ENCODE measurements around the gene DEFB132.
A peak's percentile ranks its signal among the peaks of the same experiment; 100 is the strongest.
"Not testable (repeated sequence)": the region's sequence is repeated elsewhere in the genome, so short reads cannot be mapped to it uniquely, and the experiment has no call there.

Gene DEFB132, protein sequence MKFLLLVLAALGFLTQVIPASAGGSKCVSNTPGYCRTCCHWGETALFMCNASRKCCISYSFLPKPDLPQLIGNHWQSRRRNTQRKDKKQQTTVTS

DNA sequence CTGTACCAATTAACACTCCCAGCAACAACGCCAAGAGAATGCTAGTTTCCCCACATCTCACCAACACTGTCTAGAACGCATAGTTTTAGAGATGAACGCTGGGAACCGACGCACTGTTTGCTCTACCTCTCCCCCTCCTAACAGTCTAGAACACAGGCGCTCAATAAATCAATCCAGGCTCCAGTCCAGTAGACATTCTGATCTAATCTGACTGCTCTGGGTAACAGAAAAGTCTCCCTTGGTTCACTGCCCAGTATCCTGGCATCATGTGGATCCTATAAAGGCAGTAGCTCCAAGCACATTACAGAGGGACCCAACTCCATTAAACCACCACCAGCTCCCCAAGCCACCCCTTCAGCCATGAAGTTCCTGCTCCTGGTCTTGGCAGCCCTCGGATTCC lies at the start of gene DEFB132:
Gene DEFB132, plus strand, starts transcription at position 306 of the 400 bp plus-strand sequence. Its CDS starts 55 bp downstream, at position 361.
- no peak for DNase-seq
- Mint-ChIP-seq H3K36me3 (ENCODE audit: low read depth) (no peaks in the 10 kb centered on the region), H3K27ac (no peak within 1 kb of the TSS), H3K9me3 (no peaks in the 10 kb centered on the region), H3K27me3 (peaks cover 4% of the 10 kb centered on the region), H3K4me3 (no peak within 1 kb of the TSS), H3K4me1 (peaks cover 3% of the 10 kb centered on the region)
- no peak for ATAC-seq

DNA sequence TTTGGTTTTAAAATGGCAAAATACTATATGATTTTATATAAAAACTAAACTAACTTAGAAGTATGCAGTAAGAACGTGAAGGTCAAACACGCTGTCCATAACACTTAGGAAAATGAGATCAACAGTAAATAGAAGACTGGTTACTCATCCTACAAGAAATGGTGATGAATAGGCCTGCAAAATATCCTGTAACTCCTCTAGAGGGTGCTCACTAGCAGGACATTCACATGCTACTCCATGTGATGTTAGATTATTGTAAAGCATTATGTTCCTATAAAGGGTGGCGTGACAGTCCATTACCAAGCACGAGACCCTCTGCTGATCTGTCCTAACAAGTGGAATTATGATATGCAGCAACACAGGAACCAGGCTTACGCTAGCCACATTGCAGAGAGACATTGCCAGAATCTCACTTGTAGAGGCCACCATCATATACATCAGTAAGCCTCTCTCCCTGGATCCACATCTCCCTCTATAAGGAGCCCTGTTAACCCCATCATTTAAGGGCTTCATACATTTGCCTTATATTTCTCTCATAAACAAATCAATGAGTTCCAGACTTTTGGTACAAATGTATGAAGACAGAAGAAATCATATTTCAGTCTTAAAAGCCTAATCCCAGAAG lies 48.5 kb upstream of the DEFB132 start:
- Mint-ChIP-seq H3K9me3 (no peaks in the 10 kb centered on the region), H3K36me3 (ENCODE audit: low read depth) (no peaks in the 10 kb centered on the region), H3K27me3 (no peaks in the 10 kb centered on the region), H3K27ac (no peak overlapping the region), H3K4me3 (no peak overlapping the region), H3K4me1 (no peaks in the 10 kb centered on the region)
- no peak for DNase-seq
- peak; percentile 84 for ATAC-seq

- no peaks in the 10 kb centered on the region for H3K36me3 Mint-ChIP-seq (ENCODE audit: low read depth)
- ATAC-seq, result no peak
- H3K9me3 Mint-ChIP-seq, result no peaks in the 10 kb centered on the region
- no peak overlapping the region for H3K4me3 Mint-ChIP-seq
- H3K27ac Mint-ChIP-seq, result no peak overlapping the region
- H3K4me1 Mint-ChIP-seq, result no peaks in the 10 kb centered on the region
- DNase-seq, result no peak
- H3K27me3 Mint-ChIP-seq, result no peaks in the 10 kb centered on the region
Measured at GRCh38 chr20:210809-211502, 46.6 kb upstream of the DEFB132 start.

DNA sequence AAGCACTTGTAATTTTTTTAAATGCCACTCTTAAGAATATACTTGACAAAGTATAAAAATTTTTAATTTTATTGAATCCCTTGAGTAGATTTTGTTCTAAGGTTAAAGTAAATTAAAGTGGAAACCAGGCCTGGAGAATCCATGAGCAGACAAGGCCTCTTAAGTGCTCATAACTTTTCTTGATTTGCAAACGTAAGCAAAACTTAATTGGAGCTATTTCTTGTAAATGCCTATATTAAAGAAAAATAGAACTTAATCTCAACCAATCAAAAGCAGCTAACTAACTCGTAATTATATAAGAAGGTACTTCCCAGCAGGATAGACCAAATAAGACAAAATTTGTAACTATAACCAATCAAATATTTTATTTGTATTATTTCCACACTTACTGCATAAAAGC lies 43.1 kb upstream of the DEFB132 start:
- H3K27ac Mint-ChIP-seq, result no peak overlapping the region

DNA sequence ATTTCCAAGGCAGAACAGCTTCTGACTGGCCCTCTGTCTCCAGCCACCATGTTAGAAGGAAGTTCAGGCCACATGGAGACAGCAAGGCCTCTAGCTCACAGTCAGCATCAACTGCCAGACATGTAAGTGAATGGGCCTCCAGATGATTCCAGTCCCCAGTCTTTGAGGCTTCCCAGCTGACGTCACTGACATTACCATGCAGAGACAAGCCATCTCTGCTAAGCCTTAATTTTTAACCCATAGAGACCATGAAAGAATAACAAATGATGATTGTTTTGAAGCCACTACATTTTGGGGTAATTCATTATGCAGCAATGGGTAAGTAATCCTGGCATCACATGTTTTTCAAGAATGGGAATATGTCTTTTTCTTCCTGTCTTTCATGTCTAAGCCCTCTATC lies 41.7 kb upstream of the DEFB132 start:
- Mint-ChIP-seq H3K27me3 (peaks cover 22% of the 10 kb centered on the region), H3K27ac (no peak overlapping the region), H3K4me3 (no peak overlapping the region), H3K4me1 (no peaks in the 10 kb centered on the region), H3K9me3 (no peaks in the 10 kb centered on the region), H3K36me3 (ENCODE audit: low read depth) (no peaks in the 10 kb centered on the region)
- ATAC-seq, result no peak
- DNase-seq, result no peak

More for the DNA sequence above, 43.1 kb upstream of the DEFB132 start:
- DNase-seq (no peak), ATAC-seq (no peak)
- Mint-ChIP-seq H3K27me3 (peaks cover 10% of the 10 kb centered on the region), H3K36me3 (ENCODE audit: low read depth) (no peaks in the 10 kb centered on the region), H3K4me3 (no peak overlapping the region), H3K4me1 (no peaks in the 10 kb centered on the region), H3K9me3 (no peaks in the 10 kb centered on the region)

GRCh38 chr20:217266-217665 lies 40.3 kb upstream of the DEFB132 start:
- H3K27me3 Mint-ChIP-seq, result peaks cover 28% of the 10 kb centered on the region
- no peak overlapping the region for H3K27ac Mint-ChIP-seq
- no peaks in the 10 kb centered on the region for H3K9me3 Mint-ChIP-seq
- H3K4me3 Mint-ChIP-seq, result no peak overlapping the region
- H3K36me3 Mint-ChIP-seq (ENCODE audit: low read depth), result no peaks in the 10 kb centered on the region
- DNase-seq, result no peak
- ATAC-seq, result no peak
- no peaks in the 10 kb centered on the region for H3K4me1 Mint-ChIP-seq

DNA sequence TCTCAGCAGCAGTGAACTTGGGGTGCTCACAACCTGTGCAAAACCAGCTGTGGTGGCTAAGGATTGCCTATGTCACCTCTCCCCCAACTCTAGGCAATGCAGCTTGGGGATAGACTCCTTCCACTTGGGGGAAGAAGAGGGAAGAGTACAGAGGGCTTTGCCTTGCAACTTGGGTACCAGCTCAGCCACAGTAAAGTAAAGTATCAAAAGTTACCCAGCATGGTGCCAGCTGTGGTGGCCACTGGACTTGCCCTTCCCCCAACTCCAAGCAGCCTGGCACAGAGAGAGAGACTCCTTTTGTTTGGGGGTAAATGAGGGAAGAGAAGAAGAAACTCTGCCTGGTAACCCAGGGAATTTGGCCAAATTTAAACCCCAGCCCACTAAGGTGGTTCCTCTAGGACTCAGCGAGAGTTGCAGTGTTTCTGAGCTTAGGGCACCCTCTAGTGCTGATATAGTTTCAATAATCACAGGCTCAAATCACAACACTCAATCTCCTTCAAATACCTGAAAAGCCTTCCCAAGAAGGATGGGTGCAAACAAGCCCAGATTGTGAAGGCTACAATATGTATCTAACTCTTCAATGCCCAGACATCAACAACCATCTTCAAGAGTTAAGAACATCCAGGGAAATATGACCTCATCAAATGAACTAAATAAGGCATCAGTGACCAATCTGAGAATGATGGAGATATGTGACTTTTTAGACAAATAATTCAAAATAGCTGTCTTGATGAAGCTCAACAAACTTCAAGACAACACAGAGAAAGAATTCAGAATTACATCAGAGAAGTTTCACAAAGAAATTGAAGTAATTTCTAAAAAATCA lies 38.0 kb upstream of the DEFB132 start:
- H3K4me3 Mint-ChIP-seq, result no peak overlapping the region
- ATAC-seq (no peak), DNase-seq (no peak)
- H3K27ac Mint-ChIP-seq, result no peak overlapping the region
- no peaks in the 10 kb centered on the region for H3K4me1 Mint-ChIP-seq
- H3K9me3 Mint-ChIP-seq, result no peaks in the 10 kb centered on the region
- no peaks in the 10 kb centered on the region for H3K36me3 Mint-ChIP-seq (ENCODE audit: low read depth)
- peaks cover 30% of the 10 kb centered on the region for H3K27me3 Mint-ChIP-seq

- DNase-seq, result no peak
- no peak overlapping the region for H3K4me3 Mint-ChIP-seq
- H3K27me3 Mint-ChIP-seq, result peaks cover 30% of the 10 kb centered on the region
- H3K4me1 Mint-ChIP-seq, result peaks cover 3% of the 10 kb centered on the region
- no peak for ATAC-seq
- no peaks in the 10 kb centered on the region for H3K36me3 Mint-ChIP-seq (ENCODE audit: low read depth)
- H3K9me3 Mint-ChIP-seq, result peaks cover 6% of the 10 kb centered on the region
- no peak overlapping the region for H3K27ac Mint-ChIP-seq
Measured at GRCh38 chr20:221258-221830, 36.2 kb upstream of the DEFB132 start.

DNA sequence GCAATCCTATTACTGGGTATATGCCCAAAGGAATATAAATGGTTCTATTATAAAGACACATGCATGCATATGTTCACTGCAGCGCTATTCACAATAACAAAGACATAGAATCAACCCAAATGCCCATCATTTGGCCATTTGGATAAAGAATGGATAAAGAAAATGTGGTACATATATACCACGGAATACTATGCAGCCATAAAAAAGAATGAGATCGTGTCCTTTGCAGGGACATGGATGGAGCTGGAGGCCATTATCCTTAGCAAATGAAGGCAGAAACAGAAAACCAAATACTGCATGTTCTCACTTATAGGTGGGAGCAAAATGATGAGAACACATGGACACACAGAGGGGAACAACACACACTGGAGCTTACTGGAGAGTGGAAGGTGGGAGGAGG lies 31.6 kb upstream of the DEFB132 start:
- H3K36me3 Mint-ChIP-seq (ENCODE audit: low read depth); DNase-seq; ATAC-seq; H3K27ac Mint-ChIP-seq; H3K27me3 Mint-ChIP-seq; H3K4me3 Mint-ChIP-seq; H3K9me3 Mint-ChIP-seq: not testable (repeated sequence)
- H3K4me1 Mint-ChIP-seq, result peaks cover 22% of the 10 kb centered on the region

DNA sequence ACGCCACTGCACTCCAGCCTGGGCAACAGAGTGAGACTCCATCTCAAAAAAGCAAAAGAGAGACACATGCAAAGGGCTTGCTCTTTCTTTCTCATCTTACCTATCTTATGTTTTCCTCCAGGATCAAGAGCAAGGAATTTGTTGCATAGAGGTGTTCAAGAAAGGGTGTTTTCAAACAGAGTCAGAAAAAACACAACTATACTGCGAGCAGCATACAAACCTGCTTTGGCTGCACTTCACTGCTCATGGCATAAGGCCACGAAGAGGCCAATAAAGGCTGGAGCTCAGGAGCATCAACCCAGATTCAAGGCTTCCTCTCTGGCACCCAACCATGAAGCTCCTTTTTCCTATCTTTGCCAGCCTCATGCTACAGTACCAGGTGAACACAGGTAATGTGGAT lies 30.6 kb upstream of the DEFB132 start, which contains the start of gene DEFB129:
Gene DEFB129, plus strand, starts transcription at position 301 of the 400 bp plus-strand sequence. Its CDS starts 31 bp downstream, at position 332.
- no peak within 1 kb of the TSS for H3K4me3 Mint-ChIP-seq
- H3K4me1 Mint-ChIP-seq, result peaks cover 22% of the 10 kb centered on the region
- H3K9me3 Mint-ChIP-seq, result peaks cover 6% of the 10 kb centered on the region
- H3K27ac Mint-ChIP-seq, result peak within 1 kb of the TSS; percentile 37
- H3K27me3 Mint-ChIP-seq, result peaks cover 4% of the 10 kb centered on the region
- ATAC-seq (no peak), DNase-seq (no peak)
- H3K36me3 Mint-ChIP-seq (ENCODE audit: low read depth), result no peaks in the 10 kb centered on the region

- Mint-ChIP-seq H3K4me3 (no peak overlapping the region), H3K4me1 (peaks cover 22% of the 10 kb centered on the region), H3K9me3 (peaks cover 6% of the 10 kb centered on the region), H3K27me3 (peaks cover 2% of the 10 kb centered on the region), H3K27ac (peak overlapping the region; percentile 37), H3K36me3 (ENCODE audit: low read depth) (no peaks in the 10 kb centered on the region)
- no peak for DNase-seq
- no peak for ATAC-seq
Measured at GRCh38 chr20:227439-228105, 30.0 kb upstream of the DEFB132 start.

DNA sequence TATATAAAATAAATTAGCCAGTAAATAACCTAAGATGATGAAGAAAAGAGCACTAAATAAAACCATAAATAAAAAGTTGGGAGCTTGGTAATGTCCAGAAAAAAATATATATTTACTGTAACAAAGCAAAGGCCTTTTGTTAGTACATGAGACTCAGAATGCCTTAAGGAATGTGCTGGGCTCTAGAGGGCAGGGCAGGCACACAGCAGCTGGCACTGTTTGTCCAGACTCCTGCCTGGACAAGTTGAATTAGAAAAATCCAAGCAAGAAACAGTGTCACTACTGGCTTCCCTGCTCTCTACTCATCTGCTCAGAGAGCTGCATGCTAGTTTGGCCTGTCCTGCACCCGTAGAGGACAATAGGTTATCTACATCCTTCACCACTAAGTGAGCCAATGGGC lies 21.6 kb upstream of the DEFB132 start:
- Mint-ChIP-seq H3K4me1 (peaks cover 22% of the 10 kb centered on the region), H3K27me3 (no peaks in the 10 kb centered on the region), H3K9me3 (no peaks in the 10 kb centered on the region), H3K27ac (no peak overlapping the region), H3K4me3 (no peak overlapping the region), H3K36me3 (ENCODE audit: low read depth) (no peaks in the 10 kb centered on the region)
- ATAC-seq, result no peak
- DNase-seq, result no peak

- H3K4me1 Mint-ChIP-seq, result peaks cover 22% of the 10 kb centered on the region
- H3K27me3 Mint-ChIP-seq, result no peaks in the 10 kb centered on the region
- H3K9me3 Mint-ChIP-seq, result no peaks in the 10 kb centered on the region
- H3K36me3 Mint-ChIP-seq (ENCODE audit: low read depth), result no peaks in the 10 kb centered on the region
- ATAC-seq, result peak; percentile 85
- peak overlapping the region; percentile 57 for H3K4me3 Mint-ChIP-seq
- peak overlapping the region; percentile 37 for H3K27ac Mint-ChIP-seq
- DNase-seq, result peak; percentile 17
Measured at GRCh38 chr20:237489-237888, 20.0 kb upstream of the DEFB132 start.

GRCh38 chr20:237929-238328 lies 19.6 kb upstream of the DEFB132 start:
- H3K27ac Mint-ChIP-seq, result peak overlapping the region; percentile 37
- H3K4me3 Mint-ChIP-seq, result peak overlapping the region; percentile 57
- peaks cover 22% of the 10 kb centered on the region for H3K4me1 Mint-ChIP-seq

More at GRCh38 chr20:237929-238328, 19.6 kb upstream of the DEFB132 start:
- ATAC-seq, result peak; percentile 57
- H3K36me3 Mint-ChIP-seq (ENCODE audit: low read depth), result no peaks in the 10 kb centered on the region
- no peaks in the 10 kb centered on the region for H3K9me3 Mint-ChIP-seq
- no peak for DNase-seq
- no peaks in the 10 kb centered on the region for H3K27me3 Mint-ChIP-seq
